COR-L47 (cell line): Measurements from ENCODE around the gene PRDM4.
"Not testable (repeated sequence)": the region's sequence is repeated elsewhere in the genome, so short reads cannot be mapped to it uniquely, and the experiment has no call there.

Source experiments
- DNase-seq: peaks from one replicate; lab custom pipeline; 2025; lab: John Stamatoyannopoulos, UW

The PRDM4 gene

GRCh38 chr12:107767466-107767865, 6.5 kb upstream of the PRDM4 start:
- no peak for DNase-seq

- no peak for DNase-seq
Observed at GRCh38 chr12:107765316-107765715, 4.4 kb upstream of the PRDM4 start.

GRCh38 chr12:107764626-107765025, 3.7 kb upstream of the PRDM4 start:
- no peak for DNase-seq

GRCh38 chr12:107762874-107763273, 1.9 kb upstream of the PRDM4 start:
- no peak for DNase-seq

GRCh38 chr12:107761502-107761904, 566 bp upstream of the PRDM4 start:
- no peak for DNase-seq

GRCh38 chr12:107760207-107760808, 629 bp downstream of the PRDM4 start:
- DNase-seq: no peak

- peak; percentile 44 for DNase-seq
Observed at GRCh38 chr12:107759410-107759809, 1.5 kb downstream of the PRDM4 start.

GRCh38 chr12:107749083-107749482, 11.9 kb downstream of the PRDM4 start:
- no peak for DNase-seq

GRCh38 chr12:107748472-107748871, 12.5 kb downstream of the PRDM4 start:
- no peak for DNase-seq

GRCh38 chr12:107736914-107737313, 24.0 kb downstream of the PRDM4 start:
- no peak for DNase-seq

- no peak for DNase-seq
Observed at GRCh38 chr12:107735763-107736162, 25.2 kb downstream of the PRDM4 start.

GRCh38 chr12:107734139-107734538, 26.8 kb downstream of the PRDM4 start:
- no peak for DNase-seq

GRCh38 chr12:107732365-107732764, 28.6 kb downstream of the PRDM4 start:
- DNase-seq: no peak

GRCh38 chr12:107731366-107731765, 29.6 kb downstream of the PRDM4 start:
- no peak for DNase-seq

- no peak for DNase-seq
Observed at GRCh38 chr12:107730618-107731341, 30.2 kb downstream of the PRDM4 start.

GRCh38 chr12:107727742-107728141, 33.2 kb downstream of the PRDM4 start:
- DNase-seq: not testable (repeated sequence)

GRCh38 chr12:107727327-107727726, 33.6 kb downstream of the PRDM4 start:
- DNase-seq: not testable (repeated sequence)

- no peak for DNase-seq
Observed at GRCh38 chr12:107718606-107719005, 42.3 kb downstream of the PRDM4 start.

- DNase-seq: no peak
Observed at GRCh38 chr12:107715780-107716179, 45.2 kb downstream of the PRDM4 start.

GRCh38 chr12:107705522-107705921, 55.4 kb downstream of the PRDM4 start:
- DNase-seq: not testable (repeated sequence)

- no peak for DNase-seq
Observed at GRCh38 chr12:107704041-107704440, 56.9 kb downstream of the PRDM4 start.

- no peak for DNase-seq
Observed at GRCh38 chr12:107702106-107702505, 58.8 kb downstream of the PRDM4 start.

- not testable (repeated sequence) for DNase-seq
Observed at GRCh38 chr12:107695772-107696171, 65.2 kb downstream of the PRDM4 start.
